Measurements from ENCODE around the gene SEC16A.

- TF ChIP-seq, protein P1, sequence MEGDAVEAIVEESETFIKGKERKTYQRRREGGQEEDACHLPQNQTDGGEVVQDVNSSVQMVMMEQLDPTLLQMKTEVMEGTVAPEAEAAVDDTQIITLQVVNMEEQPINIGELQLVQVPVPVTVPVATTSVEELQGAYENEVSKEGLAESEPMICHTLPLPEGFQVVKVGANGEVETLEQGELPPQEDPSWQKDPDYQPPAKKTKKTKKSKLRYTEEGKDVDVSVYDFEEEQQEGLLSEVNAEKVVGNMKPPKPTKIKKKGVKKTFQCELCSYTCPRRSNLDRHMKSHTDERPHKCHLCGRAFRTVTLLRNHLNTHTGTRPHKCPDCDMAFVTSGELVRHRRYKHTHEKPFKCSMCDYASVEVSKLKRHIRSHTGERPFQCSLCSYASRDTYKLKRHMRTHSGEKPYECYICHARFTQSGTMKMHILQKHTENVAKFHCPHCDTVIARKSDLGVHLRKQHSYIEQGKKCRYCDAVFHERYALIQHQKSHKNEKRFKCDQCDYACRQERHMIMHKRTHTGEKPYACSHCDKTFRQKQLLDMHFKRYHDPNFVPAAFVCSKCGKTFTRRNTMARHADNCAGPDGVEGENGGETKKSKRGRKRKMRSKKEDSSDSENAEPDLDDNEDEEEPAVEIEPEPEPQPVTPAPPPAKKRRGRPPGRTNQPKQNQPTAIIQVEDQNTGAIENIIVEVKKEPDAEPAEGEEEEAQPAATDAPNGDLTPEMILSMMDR (IDR thresholded peaks at IDR 0.05) = no peak
- no peak for TF ChIP-seq POLR2A (IDR thresholded peaks at IDR 0.05)
Observed at GRCh38 chr9:136431782-136432350, 51.0 kb downstream of the SEC16A start.
